HG02973 (cell line): ENCODE results near the gene AMIGO3.
A peak's percentile ranks its signal among the peaks of the same experiment; 100 is the strongest.
"Not testable (repeated sequence)": the region's sequence is repeated elsewhere in the genome, so short reads cannot be mapped to it uniquely, and the experiment has no call there.

Experiments used
- ATAC-seq: cut with Tn5 transposase; IDR thresholded peaks from one replicate; pipeline ENCODE4 v1.9.1; 2021; ENCODE audit warnings: moderate library complexity; ENCODE audit not compliant: unreplicated experiment

Gene AMIGO3

GRCh38 chr3:49689908-49690624 lies 29.4 kb downstream of the AMIGO3 start:
- not testable (repeated sequence) for ATAC-seq

GRCh38 chr3:49689046-49689907 lies 30.2 kb downstream of the AMIGO3 start, which contains the start of the genes MST1 and RNF123:
Gene MST1, minus strand, starts transcription at chr3:49689474. Its CDS starts 783 bp downstream, at chr3:49688691.
Gene RNF123, plus strand, starts transcription at chr3:49689557. Its CDS starts 1,609 bp downstream, at chr3:49691166.
- peak; percentile 52 for ATAC-seq

- ATAC-seq = peak; percentile 8
These were observed 31.0 kb downstream of the AMIGO3 start for GRCh38 chr3:49688338-49689045.

GRCh38 chr3:49687424-49687795 lies 32.1 kb downstream of the AMIGO3 start:
- ATAC-seq = not testable (repeated sequence)

- ATAC-seq = not testable (repeated sequence)
These were observed 32.6 kb downstream of the AMIGO3 start for GRCh38 chr3:49686769-49687423.

- not testable (repeated sequence) for ATAC-seq
These were observed 33.1 kb downstream of the AMIGO3 start for GRCh38 chr3:49686346-49686745.

- ATAC-seq = not testable (repeated sequence)
These were observed 33.6 kb downstream of the AMIGO3 start for GRCh38 chr3:49685846-49686245.

- ATAC-seq = not testable (repeated sequence)
These were observed 34.4 kb downstream of the AMIGO3 start for GRCh38 chr3:49685103-49685502.

GRCh38 chr3:49684453-49684852 lies 35.0 kb downstream of the AMIGO3 start:
- not testable (repeated sequence) for ATAC-seq

- ATAC-seq = no peak
These were observed 36.3 kb downstream of the AMIGO3 start for GRCh38 chr3:49683162-49683561.

GRCh38 chr3:49681543-49681942 lies 37.9 kb downstream of the AMIGO3 start:
- no peak for ATAC-seq

GRCh38 chr3:49681232-49681522 lies 38.3 kb downstream of the AMIGO3 start:
- no peak for ATAC-seq

GRCh38 chr3:49680493-49681231 lies 38.8 kb downstream of the AMIGO3 start:
- no peak for ATAC-seq

- ATAC-seq = no peak
These were observed 43.6 kb downstream of the AMIGO3 start for GRCh38 chr3:49675912-49676311.

- peak; percentile 14 for ATAC-seq
These were observed 44.9 kb downstream of the AMIGO3 start for GRCh38 chr3:49674497-49674983.

- peak; percentile 70 for ATAC-seq
These were observed 45.6 kb downstream of the AMIGO3 start, which contains the start of gene APEH for GRCh38 chr3:49673715-49674496. Gene APEH, plus strand, starts transcription at chr3:49674351. Its CDS starts 51 bp downstream, at chr3:49674402.

GRCh38 chr3:49673121-49673714 lies 46.3 kb downstream of the AMIGO3 start:
- peak; percentile 4 for ATAC-seq
